Measurements from ENCODE around the gene S1PR1.

The S1PR1 gene

GRCh38 chr1:101280049-101280592 is 43.3 kb downstream of the S1PR1 start:
- DNase-seq (ENCODE audit: low spot score), result no peak

DNA sequence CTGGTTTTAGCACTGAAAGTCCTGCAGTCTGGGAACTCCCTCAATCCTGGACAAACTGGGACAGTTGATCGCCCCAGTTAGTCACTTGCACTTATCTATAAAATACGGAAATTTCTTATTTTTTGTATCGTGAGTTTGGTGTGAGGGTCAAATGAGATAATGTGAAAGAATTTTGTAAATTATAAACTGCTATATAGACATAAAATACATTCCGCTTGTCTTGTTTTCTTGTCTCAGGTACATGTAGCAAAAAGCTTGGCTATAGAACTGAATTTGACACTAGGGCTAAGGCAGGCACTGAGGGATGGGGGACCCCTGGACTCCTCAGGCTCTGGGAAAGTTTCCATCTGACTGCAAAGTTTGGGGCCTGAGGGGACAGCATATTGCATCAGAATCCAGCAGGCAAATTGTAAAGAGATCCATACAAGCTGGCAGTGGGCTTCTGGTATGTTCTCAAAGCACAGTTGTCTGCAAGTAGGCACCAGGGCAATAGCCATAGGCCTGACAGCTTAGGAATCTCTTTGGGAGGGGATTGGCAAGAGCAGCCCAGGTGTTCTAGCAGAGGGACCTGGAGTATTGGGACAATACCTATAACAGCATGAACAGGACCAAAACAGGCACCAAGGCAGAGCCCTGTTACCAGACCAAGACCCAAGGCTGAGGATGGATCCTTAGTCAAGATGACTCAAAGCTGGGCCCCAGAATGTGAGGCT is 44.3 kb downstream of the S1PR1 start:
- DNase-seq (ENCODE audit: low spot score), result no peak

DNA sequence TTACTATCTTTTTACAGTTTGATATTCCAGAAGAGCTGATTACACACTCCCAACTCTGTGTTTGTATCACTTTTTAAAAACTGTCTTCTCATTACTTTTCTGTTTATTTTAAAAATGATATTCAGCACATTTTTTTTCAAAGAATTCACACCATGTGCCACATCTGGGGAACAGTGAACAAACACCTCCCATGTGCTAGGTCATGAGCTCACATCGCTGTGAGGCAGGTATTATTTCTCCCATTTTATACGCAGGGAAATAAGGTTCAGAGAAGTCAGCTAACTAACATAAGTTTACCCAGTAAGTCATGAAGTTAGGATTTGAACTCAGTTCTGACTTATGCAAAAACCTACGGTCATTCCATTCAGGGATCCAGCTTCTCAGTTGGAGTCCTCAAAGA is 44.9 kb downstream of the S1PR1 start:
- no peak for DNase-seq (ENCODE audit: low spot score)

DNA sequence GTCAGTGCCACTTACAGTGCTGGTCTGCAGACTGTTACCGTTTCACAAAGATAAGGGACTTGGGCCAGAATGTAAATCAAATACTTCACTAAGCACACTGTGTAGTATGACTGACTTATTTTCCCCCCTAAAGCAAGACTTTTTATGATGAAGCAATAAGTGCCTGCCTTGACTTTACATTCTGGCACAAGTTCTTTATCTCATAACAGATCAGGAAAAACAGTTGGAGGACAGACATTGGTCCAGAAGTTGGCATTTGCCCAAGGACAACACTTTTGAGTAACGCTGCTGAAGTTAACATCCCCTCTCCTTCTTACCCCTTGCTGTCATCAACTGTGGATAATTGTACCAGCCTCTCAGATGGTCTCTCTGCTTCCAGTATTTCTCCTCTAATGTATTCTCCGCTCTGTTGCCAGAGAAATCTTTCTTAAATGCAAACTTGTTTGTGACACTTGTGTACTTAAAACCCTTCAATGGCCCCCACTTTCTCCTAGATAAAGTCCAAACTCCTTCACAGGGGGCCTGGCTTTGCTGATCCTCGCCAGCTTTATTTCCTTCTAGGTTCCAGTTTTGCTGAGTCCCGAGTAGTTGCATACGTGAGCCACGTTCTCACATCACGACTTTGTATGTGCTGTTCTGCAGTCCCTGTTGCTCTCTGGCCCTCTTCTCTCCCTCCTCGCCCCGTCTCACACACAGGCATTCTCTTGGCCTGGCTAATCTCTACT is 45.7 kb downstream of the S1PR1 start:
- no peak for DNase-seq (ENCODE audit: low spot score)

- no peak for DNase-seq (ENCODE audit: low spot score)
Measured at GRCh38 chr1:101283443-101283842, 46.6 kb downstream of the S1PR1 start.

- no peak for DNase-seq (ENCODE audit: low spot score)
Measured at GRCh38 chr1:101284021-101284420, 47.2 kb downstream of the S1PR1 start.

DNA sequence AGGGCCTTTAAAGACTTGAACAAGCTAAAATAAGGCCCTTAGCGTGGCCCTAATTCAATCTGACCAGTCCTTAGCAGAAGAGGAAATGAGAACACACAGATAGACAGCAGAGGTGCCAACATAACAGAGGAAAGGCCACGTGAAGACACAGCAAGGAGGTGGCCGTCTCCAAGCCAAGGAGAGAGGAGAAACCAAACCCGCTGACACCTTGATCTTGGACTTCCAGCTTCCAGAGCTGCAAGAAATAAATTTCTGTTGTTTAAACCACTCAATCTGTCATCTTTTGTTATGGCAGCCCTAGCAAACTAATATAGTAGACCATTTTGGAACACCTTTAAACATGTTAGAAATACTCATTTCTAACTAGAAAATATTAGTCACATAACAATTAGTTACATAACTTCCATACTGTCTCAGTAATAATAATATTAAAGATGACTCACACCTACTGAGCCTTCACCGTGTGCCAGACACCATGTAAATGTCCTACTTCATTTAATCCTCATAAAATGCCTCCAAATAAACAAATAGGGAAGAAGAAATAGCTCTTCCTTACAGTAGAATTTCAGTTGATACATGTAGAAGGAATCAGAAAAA is 47.9 kb downstream of the S1PR1 start:
- no peak for DNase-seq (ENCODE audit: low spot score)

DNA sequence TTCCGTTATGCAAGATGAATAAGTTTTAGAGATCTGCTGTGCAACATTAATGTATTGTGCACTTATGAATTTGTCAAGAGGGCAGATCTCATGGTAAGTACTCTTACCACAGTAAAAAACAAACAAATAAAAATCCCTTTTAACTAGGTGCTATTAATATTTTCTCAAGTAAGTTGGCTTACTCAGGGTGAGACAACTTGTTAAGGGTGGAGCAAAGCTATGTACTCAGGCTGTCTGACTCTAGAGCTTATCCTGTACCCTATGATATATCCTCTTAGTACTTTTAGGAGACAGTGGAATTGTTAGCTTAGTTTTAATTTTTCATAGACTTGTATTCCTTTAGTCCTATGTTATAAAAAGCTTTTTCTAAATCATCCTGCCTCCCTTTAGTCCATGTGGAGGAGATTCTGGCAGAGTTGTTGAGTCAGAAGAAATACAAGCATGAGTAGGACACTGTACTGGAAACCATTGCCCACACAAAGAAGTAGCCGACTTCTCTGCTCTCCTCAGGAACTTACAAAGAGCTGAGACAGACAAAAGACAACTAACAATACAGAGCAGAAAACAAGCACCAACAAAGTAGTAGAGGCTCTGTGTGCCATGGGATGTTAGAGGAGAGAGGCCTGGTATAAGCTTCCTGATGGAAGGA is 49.2 kb downstream of the S1PR1 start:
- DNase-seq (ENCODE audit: low spot score), result no peak

DNA sequence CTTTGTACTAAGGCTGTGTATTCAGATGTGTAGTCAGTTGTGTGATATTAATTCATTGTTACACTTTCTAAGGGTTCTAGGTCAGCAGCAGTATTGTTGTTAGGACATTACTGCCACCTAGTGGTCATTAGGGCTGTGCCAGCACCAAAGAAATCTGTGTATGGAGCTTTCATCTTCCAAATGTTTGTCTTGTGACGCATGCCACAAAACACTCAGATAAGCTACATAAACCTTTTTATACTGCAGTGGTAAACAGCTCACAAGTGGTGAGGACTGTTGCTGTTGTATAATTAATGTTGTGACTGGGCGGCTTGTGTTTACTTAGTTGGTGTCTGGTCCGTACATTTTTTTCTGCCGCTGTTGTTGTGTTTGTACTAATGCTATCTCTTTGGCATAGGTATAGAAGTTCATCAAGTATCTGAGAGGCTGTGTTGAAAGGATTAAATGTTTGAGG is 51.7 kb downstream of the S1PR1 start:
- DNase-seq (ENCODE audit: low spot score), result peak; percentile 97

DNA sequence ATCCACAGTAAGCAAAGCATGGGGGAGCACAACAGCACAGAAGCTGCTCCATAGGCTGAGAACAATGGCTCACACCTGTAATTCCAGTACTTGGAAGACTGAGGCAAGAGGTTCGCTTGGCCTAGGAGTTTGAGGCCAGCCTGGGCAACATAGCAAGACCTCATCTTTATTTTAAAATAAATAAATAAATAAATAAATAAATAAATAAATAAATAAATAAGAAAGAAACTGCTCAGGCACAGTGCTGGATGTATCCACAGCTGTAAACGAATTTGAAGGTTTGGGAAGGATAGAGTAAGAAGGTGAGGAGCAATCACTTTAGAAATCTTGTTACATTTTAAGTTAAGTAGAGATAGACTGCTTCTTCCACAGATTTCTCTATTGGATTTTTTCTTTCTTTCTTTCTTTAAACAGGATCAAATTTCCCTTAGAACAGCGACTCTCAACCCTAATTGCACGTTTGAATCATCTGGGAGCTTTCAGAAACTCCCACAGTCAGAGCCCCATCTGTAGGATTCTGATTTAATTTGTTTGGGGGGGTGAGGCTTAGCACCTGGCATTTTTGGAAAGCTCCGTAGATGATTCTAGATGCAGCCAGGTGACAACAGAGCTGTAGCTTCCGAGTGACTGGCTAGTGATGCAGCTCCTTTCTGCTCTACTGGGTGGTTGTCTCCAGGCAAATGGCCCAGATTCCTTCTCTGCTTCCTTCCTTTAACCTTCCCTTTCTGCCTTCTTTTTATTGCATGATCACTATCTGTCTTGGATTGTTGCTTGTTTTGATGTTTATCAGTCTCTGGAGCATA is 53.5 kb downstream of the S1PR1 start:
- DNase-seq (ENCODE audit: low spot score), result no peak

All from SW480 (cell line).